Stimulated activated CD4-positive, alpha-beta T cell treated with anti-CD3 and anti-CD28 coated beads, Interleukin-15, amount 100 ng/mL, for 24 hours (primary cell): ENCODE results near the gene CFB.
"Not testable (repeated sequence)": the region's sequence is repeated elsewhere in the genome, so short reads cannot be mapped to it uniquely, and the experiment has no call there.

Experiments
- DNase-seq: peaks from one replicate; pipeline ENCODE4 v3.0.0-alpha.2; 2020

The CFB gene

GRCh38 chr6:31945507-31946369, at the start of gene CFB:
TSS of gene CFB (plus strand) at chr6:31946095. CDS start at chr6:31946222, 127 bp downstream.
- DNase-seq, result peak; percentile 27

DNA sequence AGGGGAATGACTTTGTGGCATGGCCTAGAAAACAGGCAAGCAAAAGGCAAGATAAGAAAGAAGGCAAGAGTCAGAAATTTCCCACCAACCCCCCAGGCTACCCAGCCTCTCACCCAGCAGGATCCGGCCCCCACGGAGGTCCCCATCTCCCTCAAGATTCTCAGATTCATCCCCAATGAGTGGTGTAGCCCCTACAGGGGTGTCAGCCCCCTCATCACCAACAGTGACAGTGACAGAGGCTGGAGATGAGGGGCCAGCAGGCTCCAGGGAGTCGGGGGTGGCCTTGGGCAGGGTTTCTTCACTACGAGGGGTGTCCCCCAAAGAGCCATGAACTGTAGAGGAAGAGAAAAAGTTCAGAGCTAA, 49.4 kb upstream of the CFB start:
- no peak for DNase-seq

- DNase-seq, result no peak
These were observed 48.9 kb upstream of the CFB start for GRCh38 chr6:31896856-31897611.

DNA sequence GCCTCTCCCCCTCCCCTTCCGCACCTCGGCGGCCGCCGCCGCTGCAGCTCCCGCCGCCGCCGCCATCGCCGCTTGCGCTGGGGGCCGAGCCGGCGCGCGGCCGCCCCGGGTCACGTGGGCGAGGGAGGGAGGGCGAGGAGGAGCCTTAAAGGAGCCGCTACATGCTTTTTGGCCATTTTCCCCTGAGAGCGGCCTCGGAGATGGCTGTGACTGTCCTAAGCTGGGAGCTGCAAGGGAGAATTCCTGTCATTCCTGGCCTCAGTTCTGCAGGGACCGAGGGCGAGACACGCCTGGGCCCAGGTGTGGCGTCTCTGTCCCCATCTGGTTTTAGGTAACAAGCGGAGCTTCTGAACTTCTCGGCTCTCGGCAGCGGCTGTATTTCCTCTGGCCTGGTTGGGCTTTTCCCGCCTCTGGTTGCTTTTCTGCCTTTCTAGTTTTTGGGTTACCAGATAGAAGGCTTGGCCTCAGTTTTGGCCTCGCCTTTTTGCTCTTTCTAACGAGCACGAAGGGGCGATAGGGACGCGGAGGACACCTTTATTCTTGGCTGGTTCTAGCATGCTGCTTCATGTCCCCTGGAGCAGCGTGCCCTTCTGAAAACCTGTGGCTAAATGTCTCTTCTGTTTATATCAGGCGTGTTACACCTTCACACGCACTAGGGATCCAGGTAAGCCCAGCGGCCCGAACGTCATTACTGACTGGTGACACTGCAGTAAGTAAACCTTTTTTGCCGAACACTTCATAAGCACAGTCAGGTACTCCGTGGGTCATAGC, 48.1 kb upstream of the CFB start, which contains the start of gene EHMT2:
Gene EHMT2 (minus strand): TSS at position 87 of the 771 bp plus-strand sequence. CDS start 21 bp downstream, at position 66.
- peak; percentile 90 for DNase-seq

- peak; percentile 36 for DNase-seq
These were observed 47.4 kb upstream of the CFB start for GRCh38 chr6:31898383-31899011.

GRCh38 chr6:31899215-31899614, 46.7 kb upstream of the CFB start:
- DNase-seq, result no peak

DNA sequence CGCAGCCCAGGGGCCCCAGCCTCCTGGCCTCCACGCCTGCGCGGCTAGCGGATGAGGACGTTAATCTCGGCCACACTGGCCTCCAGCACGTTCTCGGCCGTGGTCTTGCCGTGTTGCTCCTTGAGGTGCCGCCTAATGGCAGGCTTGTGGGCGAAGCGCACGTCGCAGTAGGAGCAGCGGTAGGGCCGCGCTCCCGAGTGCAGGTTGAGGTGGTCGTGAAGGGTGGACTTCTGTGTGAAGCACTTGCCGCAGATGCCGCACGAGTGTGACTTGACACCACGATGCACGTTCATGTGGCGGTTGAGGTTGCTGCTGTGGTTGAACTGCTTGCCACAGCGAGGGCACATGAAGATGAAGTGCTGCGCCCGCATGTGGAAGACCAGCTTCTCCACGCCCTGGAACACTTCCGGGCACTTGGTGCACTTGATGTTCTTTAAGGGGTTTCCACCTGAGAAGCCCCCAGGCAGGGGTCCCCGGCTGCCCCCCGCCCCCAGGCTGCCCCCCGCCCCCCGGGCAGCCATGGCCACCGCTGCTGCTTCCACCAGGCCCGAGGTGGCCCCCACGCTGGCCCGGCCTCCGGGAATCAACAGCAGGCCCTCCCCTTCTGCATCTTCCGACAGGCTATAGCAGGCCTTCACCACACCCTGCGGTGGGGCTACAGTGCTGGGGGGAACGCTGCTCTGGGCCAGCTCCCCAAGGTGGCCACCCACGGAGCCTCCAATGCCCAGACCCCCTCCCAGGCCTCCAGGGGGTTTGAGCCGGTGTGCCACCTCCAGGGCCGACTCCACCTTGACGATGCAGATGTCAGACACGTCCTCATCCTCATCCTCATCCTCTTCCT, 45.8 kb upstream of the CFB start:
- DNase-seq, result peak; percentile 25

GRCh38 chr6:31900917-31901414, 44.9 kb upstream of the CFB start:
- no peak for DNase-seq

- peak; percentile 80 for DNase-seq
These were observed 44.4 kb upstream of the CFB start for GRCh38 chr6:31901415-31901952.

DNA sequence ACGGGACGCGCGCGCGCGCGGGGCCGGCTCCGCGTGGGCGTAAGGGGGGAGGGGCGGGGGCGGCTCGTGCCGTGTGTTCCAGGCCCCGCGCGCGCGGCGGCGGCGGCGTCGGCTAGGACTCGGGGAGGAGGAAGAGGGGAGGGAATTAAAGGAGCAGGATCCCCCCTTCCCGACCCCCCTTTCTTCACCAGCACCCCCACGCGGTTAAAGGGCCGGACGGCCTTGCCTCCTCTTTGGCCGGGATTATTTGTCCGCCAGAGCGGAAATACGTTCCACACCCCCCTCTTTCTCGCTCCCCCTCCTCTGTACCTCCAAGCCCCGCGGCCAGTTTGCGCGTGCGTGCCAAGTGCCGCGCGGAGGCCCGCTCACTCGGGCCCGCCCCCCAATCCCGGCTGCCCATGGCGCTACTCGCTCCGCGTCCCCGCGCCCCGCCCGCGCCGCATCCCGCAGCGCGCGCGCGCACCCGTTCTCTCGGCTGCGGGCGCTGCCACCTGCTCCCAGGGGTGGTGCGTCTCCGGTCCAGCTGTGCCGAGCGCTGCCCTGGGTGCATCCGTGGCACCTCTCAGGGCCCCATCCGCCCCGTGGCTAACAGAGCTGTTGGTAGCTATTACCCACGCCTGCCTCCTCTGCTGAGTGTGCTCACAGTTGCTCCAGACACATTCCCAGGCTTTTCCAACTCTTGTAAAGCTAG, 43.8 kb upstream of the CFB start, which contains the start of gene ZBTB12:
Gene ZBTB12 (minus strand): TSS at position 134 of the 691 bp plus-strand sequence. CDS start 781 bp downstream, outside the sequence.
- DNase-seq, result peak; percentile 92

GRCh38 chr6:31903957-31904356, 41.9 kb upstream of the CFB start:
- no peak for DNase-seq

GRCh38 chr6:31905041-31905440, 40.9 kb upstream of the CFB start:
- no peak for DNase-seq

GRCh38 chr6:31906122-31906521, 39.8 kb upstream of the CFB start:
- DNase-seq, result no peak

GRCh38 chr6:31906727-31907126, 39.2 kb upstream of the CFB start:
- not testable (repeated sequence) for DNase-seq

DNA sequence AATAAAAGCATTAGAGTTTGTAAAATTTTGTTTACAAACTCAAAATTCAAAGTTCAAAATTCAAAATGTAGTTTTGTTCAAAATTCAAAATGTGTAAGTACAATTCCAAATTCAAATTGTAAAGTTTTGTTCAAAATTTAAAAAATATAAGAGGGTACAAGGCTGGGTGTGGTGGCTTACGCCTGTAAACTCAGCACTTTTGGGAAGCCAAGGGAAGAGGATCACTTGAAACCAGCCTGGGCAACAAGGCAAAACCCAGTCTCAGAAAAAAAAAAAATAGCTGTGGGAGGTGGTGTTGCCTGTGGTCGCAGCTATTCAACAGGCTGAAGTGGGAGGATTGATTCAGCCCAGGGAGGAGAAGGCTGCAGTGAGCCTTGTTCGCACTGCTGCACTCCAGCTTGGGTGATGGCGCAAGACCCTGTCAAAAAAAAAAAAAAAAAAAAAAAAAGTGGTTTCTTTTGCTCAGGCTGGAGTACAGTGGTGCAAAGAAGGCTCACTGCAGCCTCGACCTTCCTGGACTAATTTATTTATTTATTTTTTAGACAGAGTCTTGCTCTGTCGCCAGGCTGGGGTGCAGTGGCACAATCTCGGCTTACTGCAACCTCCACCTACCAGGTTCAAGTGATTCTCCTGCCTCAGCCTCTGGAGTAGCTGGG, 38.6 kb upstream of the CFB start:
- no peak for DNase-seq

DNA sequence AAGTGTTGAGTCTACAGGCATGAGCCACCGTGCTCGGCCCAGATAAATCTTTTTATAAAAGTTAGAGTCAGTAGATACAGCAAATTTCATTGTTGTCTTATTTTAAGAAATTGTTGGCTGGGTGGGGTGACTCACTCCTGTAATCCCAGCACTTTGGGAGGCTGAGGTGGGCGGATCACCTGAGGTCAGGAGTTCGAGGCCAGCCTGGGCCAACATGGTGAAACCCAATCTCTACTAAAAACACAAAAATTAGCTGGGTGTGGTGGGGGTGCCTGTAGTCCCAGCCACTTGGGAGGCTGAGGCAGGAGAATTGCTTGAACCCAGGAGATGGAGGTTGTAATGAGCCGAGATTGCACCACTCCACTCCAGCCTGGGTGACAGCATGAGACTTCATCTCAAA, 37.6 kb upstream of the CFB start:
- not testable (repeated sequence) for DNase-seq

DNA sequence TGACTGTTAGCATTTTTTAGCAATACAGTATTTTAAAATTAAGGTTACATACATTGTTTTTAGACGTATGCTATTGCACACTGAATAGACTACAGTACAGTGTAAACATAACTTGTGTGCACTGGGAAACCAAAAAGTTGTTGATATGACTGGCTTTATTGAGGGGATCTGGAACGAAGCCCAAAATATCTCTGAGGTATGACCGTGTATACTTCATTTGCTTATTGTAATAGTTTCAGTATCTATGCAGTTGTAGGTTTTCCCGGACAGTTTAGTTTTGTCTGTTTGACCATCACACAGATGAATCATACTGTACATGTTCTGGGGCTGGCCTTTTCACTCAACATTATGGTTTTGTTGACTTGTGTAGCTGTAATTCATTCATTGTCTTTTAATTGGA, 37.1 kb upstream of the CFB start:
- DNase-seq, result no peak

DNA sequence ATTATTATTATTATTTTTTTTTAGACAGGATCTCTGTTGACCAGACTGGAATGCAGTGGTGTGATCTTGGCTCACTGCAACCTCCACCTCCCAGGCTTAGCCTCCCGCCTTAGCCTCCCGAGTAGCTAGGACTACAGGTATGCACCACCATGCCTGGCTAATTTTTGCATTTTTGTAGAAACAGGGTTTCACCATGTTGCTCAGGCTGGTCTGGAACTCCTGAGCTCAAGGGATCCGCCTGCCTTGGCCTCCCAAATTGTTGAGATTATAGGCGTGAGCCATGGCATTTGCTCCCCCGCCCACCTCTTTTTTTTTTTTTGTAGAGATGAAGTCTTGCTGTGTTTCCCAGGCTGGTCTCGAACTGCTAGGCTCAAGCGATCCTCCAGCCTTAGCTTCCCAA, 36.6 kb upstream of the CFB start:
- DNase-seq, result not testable (repeated sequence)

DNA sequence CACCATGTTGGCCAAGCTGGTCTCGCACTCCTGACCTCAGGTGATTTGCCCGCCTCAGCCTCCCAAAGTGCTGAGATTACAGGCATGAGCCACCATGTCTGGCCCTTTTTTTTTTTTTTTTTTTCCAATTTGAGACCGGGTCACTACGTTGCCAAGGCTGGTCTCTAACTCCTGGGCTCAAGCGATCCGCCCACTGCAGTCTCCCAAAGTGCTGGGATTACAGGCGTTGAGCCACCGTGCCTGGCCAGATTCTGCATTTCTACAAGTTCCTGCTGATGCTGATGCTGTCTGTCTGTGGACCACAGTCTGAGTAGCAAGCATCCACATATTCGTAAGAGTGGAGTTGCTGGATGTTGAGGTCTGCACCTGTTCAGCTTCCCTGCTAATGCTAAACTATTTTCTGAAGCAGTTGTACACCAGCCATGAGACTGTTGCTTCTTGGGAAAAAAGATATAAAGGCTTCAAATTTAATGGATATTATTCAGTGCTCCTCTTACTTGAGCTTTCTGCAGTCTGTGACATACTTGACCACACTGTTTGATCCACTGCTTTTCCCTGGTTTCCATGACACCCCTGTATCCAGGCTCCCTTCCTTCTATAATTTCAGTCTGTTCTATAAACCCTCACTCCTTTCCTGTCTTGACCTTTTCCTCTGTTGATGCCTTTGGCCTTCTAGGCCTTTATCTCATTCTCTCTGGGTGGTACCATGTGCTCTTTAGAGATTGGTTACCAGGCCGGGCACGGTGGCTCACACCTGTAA, 33.9 kb upstream of the CFB start:
- DNase-seq, result no peak
